GM12874 (cell line): ENCODE measurements around the gene GPR15LG.

Experiments used
- TF ChIP-seq, protein P1 (sequence below): IDR thresholded peaks from 2 replicates; pipeline ENCODE4 v1.5.1; 2011; ENCODE audit warnings: low read depth, mild to moderate bottlenecking, control low read depth, low read length, moderate library complexity; ENCODE audit not compliant: insufficient read depth

GPR15LG gene

DNA sequence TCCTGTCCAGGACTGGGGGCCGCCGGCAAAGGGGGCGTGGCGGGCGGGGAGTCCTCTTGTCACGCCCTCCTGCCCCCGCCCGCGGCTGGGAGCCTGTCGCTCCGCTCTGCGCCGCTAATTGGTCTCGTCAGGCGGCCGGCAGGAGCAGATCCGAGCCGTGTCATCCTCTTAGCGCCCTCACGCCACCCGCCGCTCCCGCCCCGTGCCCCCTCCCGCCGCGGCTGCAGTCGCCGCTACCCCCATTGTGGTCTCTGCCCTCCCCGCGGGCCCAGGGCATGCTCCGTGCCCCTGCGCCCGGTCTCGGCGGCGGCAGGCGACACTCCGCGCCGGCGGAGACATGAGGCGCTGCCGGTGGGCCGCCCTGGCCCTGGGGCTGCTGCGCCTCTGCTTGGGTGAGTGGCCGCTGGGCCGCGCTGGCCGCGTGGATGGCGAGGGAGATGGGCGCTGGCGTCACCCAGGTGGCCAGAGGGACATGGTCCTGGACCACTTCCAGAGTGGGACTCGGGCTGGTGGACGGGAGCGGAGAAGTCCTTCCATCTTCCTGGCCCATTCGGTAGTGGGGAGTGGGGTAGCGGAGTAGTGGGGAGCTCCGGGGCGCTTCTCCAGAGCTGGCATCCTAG is 20.9 kb downstream of the GPR15LG start, which contains the start of gene CDHR1:
Gene CDHR1 (plus strand): TSS at position 114 of the 620 bp plus-strand sequence. CDS start 224 bp downstream, at position 338.
- TF ChIP-seq, protein P1, sequence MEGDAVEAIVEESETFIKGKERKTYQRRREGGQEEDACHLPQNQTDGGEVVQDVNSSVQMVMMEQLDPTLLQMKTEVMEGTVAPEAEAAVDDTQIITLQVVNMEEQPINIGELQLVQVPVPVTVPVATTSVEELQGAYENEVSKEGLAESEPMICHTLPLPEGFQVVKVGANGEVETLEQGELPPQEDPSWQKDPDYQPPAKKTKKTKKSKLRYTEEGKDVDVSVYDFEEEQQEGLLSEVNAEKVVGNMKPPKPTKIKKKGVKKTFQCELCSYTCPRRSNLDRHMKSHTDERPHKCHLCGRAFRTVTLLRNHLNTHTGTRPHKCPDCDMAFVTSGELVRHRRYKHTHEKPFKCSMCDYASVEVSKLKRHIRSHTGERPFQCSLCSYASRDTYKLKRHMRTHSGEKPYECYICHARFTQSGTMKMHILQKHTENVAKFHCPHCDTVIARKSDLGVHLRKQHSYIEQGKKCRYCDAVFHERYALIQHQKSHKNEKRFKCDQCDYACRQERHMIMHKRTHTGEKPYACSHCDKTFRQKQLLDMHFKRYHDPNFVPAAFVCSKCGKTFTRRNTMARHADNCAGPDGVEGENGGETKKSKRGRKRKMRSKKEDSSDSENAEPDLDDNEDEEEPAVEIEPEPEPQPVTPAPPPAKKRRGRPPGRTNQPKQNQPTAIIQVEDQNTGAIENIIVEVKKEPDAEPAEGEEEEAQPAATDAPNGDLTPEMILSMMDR, result no peak

DNA sequence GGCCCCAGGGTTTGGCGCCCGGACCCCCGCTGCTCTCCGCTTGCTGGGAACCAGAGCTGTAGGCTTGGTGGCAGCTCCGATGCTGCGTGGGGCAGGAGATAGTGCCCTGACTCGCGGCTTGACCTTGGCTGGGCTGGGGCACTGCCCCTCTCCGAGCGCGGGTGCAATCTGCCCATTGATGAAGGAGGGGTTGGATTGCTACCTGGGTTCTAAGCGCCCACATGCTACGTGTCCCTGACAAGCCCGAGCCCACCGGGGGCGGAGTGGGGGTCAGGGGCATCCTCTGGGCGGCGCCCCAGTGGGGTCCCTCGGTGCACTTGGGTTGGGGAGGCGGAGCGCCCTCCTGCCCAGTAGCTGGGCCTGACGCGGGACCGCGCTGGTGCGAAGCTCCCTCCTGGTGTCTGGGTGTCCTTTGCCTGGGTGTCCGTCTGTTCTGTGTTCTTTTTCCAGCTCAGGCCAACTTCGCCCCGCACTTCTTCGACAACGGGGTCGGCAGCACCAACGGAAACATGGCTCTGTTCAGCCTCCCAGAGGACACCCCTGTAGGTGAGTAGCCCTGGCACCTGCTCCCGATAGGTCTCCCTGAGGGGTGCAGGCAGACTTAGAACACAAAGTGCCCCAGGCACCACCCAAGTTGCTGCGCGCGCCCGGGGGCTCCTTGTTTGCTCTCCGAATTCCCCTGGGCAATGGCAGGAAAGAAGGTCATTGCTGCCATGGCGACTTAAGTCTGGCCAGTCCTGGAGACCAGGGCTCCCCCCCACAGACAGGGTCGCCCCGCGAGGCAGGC is 21.6 kb downstream of the GPR15LG start:
- TF ChIP-seq, protein P1, result no peak

DNA sequence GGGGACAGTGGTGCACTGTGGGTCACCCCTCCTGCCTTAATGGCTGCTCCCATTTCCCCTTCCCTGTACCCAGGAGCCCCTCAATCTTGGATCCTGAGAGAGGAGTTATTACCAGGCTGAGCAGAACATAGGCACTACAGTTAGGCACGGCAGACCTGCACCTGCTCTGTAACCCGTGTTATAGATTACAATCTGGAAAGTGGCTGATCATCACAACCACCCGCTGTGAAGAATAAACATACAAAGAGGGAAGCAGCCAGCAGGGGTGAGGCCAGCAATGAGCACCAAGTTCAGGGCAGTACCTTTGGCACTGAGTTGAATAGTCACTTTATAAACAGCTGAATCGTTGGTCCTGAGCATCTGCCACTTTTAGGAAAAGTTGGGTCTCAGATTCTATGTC is 22.5 kb downstream of the GPR15LG start:
- TF ChIP-seq, protein P1, result no peak

DNA sequence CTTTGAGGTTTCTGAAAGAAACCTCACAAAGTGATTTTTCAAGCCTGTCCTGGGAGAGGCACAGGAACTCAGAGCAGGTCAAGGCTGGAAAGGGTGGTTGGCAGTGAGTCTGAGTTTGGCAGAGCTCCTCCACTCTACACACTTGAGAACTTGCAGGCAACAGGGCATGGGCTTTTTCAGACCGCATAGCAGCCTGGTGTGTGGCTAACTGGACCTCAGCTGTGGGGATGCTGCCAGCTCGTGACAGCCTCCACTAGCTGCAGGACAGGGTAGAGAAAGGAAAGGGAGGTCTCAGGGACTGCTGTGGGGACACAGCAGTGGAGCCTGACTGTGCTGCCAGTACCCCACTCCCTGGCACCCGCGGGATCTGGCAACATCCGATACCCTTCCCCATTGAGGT is 23.3 kb downstream of the GPR15LG start:
- TF ChIP-seq, protein P1, result no peak

DNA sequence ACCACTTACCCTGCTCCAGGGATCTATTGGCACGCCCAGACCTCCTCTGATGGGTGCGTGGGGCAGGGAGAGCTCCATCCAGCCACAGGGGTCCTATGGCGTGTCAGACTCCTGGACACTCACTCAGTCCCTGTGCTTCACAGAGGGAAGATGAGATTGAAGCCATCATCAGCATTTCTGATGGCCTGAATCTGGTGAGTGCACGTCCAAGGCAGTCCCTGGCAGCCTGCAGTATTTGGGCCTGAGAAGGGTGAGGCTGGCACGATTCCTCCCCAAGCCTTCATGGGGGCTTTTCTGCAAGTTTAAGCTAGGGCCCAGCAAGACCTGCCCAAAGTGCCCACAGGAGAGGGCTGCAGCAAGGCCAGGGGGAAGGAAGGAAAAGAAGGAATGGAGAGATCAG is 24.0 kb downstream of the GPR15LG start:
- TF ChIP-seq, protein P1, result no peak

DNA sequence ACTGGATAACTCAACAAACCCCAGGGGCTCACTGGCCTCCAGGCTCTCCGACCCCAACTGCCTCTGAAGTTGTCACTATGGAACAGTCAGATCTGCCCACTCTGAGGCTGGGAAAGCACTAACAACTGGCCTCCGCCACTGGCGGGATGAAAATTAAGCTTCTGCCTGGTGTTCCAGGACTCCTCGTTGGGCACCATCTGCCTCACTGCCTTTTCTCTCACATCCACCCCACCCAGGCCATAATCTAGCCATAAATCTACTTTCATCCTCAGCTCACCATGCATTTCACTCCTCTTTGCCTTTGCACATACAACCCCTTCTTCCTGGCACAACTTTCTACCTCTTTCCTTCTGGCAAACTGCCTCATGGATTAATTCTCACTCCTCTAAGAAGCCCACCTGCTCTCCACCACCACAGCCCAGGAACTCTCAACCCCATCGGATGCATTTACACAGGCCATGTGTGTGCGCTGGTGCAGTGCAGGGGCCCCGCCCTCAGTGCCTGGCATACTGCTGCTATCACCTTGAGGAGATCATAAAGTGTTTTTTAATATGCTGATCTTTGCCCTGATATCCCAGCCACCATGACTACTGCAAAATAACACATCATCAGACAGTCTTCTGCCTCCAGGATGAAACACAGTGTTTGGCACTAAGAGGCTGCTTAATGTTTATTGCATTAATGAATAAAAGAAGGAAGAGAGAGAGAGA is 24.8 kb downstream of the GPR15LG start:
- TF ChIP-seq, protein P1, result no peak
